H9 (cell line): Measurements from ENCODE around the gene IP6K3. TPM values are rescaled to one million over a fixed set of nuclear protein-coding genes. Genes with fewer than 3 reads are reported as not detected.

Experiments used
- DNase-seq: peaks from one replicate; pipeline ENCODE4 v3.0.0-alpha.2; 2017
- H2AFZ ChIP-seq: one replicate; pipeline ENCODE4 v1.6.1; 2013; ENCODE audit warnings: mild to moderate bottlenecking, low read length, control low read depth, moderate library complexity
- H2AK5ac ChIP-seq: 2 replicates; pipeline ENCODE4 v1.6.1; 2013; ENCODE audit warnings: low read length, control low read depth, mixed read lengths; ENCODE audit not compliant: insufficient read length
- H2BK120ac ChIP-seq: one replicate; pipeline ENCODE4 v1.6.1; 2013; ENCODE audit warnings: low read depth, mild to moderate bottlenecking, low read length, control low read depth, inconsistent platforms; ENCODE audit not compliant: poor library complexity, severe bottlenecking
- H2BK12ac ChIP-seq: 2 replicates; pipeline ENCODE4 v1.6.1; 2013; ENCODE audit warnings: low read length, control low read depth, mixed read lengths, low read depth; ENCODE audit not compliant: insufficient read length
- H2BK15ac ChIP-seq: 2 replicates; pipeline ENCODE4 v1.6.1; 2013; ENCODE audit warnings: low read depth, low read length, control low read depth
- H2BK20ac ChIP-seq: one replicate; pipeline ENCODE4 v1.6.1; 2013; ENCODE audit warnings: low read depth, mild to moderate bottlenecking, low read length, control low read depth, inconsistent platforms; ENCODE audit not compliant: poor library complexity, severe bottlenecking
- H2BK5ac ChIP-seq: 2 replicates; pipeline ENCODE4 v1.6.1; 2013; ENCODE audit warnings: low read length, control low read depth, mixed read lengths; ENCODE audit not compliant: insufficient read length
- H3K14ac ChIP-seq: 2 replicates; pipeline ENCODE4 v1.6.1; 2013; ENCODE audit warnings: low read length, control low read depth; ENCODE audit not compliant: insufficient read depth
- H3K18ac ChIP-seq: 2 replicates; pipeline ENCODE4 v1.6.1; 2013; ENCODE audit warnings: low read depth, mild to moderate bottlenecking, mixed read lengths, low read length, control low read depth; ENCODE audit not compliant: insufficient read length
- H3K23ac ChIP-seq: 2 replicates; pipeline ENCODE4 v1.6.1; 2013; ENCODE audit warnings: low read length, control low read depth, mixed read lengths, low read depth; ENCODE audit not compliant: insufficient read length
- H3K23me2 ChIP-seq: 2 replicates; pipeline ENCODE4 v1.6.1; 2013; ENCODE audit warnings: low read depth, mild to moderate bottlenecking, mixed read lengths, low read length, control low read depth; ENCODE audit not compliant: insufficient read length, poor library complexity, severe bottlenecking
- H3K27ac ChIP-seq: 2 replicates; pipeline ENCODE4 v1.5.1; 2013; ENCODE audit warnings: low read length, control low read depth, mixed read lengths, low read depth; ENCODE audit not compliant: insufficient read length
- H3K27me3 ChIP-seq: 2 replicates; pipeline ENCODE4 v1.6.1; 2013; ENCODE audit warnings: low read length, control low read depth, inconsistent platforms; ENCODE audit not compliant: insufficient read depth
- H3K4ac ChIP-seq: 2 replicates; pipeline ENCODE4 v1.6.1; 2013; ENCODE audit warnings: low read depth, mild to moderate bottlenecking, control low read depth, inconsistent platforms, low read length, moderate library complexity
- H3K4me1 ChIP-seq: 2 replicates; pipeline ENCODE4 v1.6.1; 2013; ENCODE audit warnings: low read length, control low read depth, inconsistent platforms; ENCODE audit not compliant: insufficient read depth
- H3K4me2 ChIP-seq: 2 replicates; pipeline ENCODE4 v1.6.1; 2013; ENCODE audit warnings: low read length, control low read depth, mixed read lengths; ENCODE audit not compliant: insufficient read length, insufficient read depth
- H3K56ac ChIP-seq: 2 replicates; pipeline ENCODE4 v1.6.1; 2013; ENCODE audit warnings: low read depth, mild to moderate bottlenecking, mixed read lengths, low read length, control low read depth; ENCODE audit not compliant: insufficient read length
- H3K79me1 ChIP-seq: 2 replicates; pipeline ENCODE4 v1.6.1; 2013; ENCODE audit warnings: low read depth, mild to moderate bottlenecking, moderate library complexity, low read length, control low read depth, inconsistent platforms; ENCODE audit not compliant: insufficient read depth, poor library complexity, severe bottlenecking
- H3K79me2 ChIP-seq: 2 replicates; pipeline ENCODE4 v1.6.1; 2013; ENCODE audit warnings: low read length, control low read depth, inconsistent platforms; ENCODE audit not compliant: insufficient read depth
- H3K9ac ChIP-seq: 2 replicates; pipeline ENCODE4 v1.6.1; 2013; ENCODE audit warnings: low read length, control low read depth, mixed read lengths; ENCODE audit not compliant: insufficient read length; ENCODE audit errors: extremely low read depth
- H3K9me3 ChIP-seq: one replicate; pipeline ENCODE4 v1.6.1; 2013; ENCODE audit warnings: low read depth, low read length, inconsistent platforms; ENCODE audit not compliant: control insufficient read depth
- H3T11ph ChIP-seq: one replicate; pipeline ENCODE4 v1.6.1; 2013; ENCODE audit warnings: mild to moderate bottlenecking, low read length, control low read depth, inconsistent platforms
- H4K20me1 ChIP-seq: one replicate; pipeline ENCODE4 v1.6.1; 2013; ENCODE audit not compliant: control insufficient read depth, insufficient read length, insufficient read depth
- H4K5ac ChIP-seq: 2 replicates; pipeline ENCODE4 v1.6.1; 2013; ENCODE audit warnings: low read depth, mild to moderate bottlenecking, mixed read lengths, low read length, control low read depth; ENCODE audit not compliant: insufficient read length
- H4K8ac ChIP-seq: replicated peaks from 2 replicates; pipeline ENCODE4 v1.6.1; 2013; ENCODE audit warnings: low read length, control low read depth, mixed read lengths, low read depth; ENCODE audit not compliant: insufficient read length
- H4K91ac ChIP-seq: 2 replicates; pipeline ENCODE4 v1.6.1; 2013; ENCODE audit warnings: low read depth, mild to moderate bottlenecking, moderate library complexity, mixed read lengths, low read length, control low read depth; ENCODE audit not compliant: insufficient read length
- H3K27ac Mint-ChIP-seq, 3 experiments: 2 replicates in 2 of 3; 3 replicates in 1 of 3; pipeline ENCODE4 v1.8.0; 2020 to 2021; ENCODE audit warnings: mixed read lengths in 3 of 3, mild to moderate bottlenecking in 1 of 3, moderate library complexity in 1 of 3
- H3K27me3 Mint-ChIP-seq: 2 replicates; pipeline ENCODE4 v1.8.0; 2021; ENCODE audit warnings: low read depth, mild to moderate bottlenecking, moderate library complexity, mixed read lengths
- H3K36me3 Mint-ChIP-seq, 3 experiments: 2 replicates in 2 of 3; 3 replicates in 1 of 3; pipeline ENCODE4 v1.8.0; 2020 to 2021; ENCODE audit warnings: low read depth in 3 of 3, mixed read lengths in 3 of 3; ENCODE audit not compliant: insufficient read depth in 1 of 3
- H3K4me1 Mint-ChIP-seq, 2 experiments: 2 replicates each; pipeline ENCODE4 v1.8.0; 2020; ENCODE audit warnings: mixed read lengths in 2 of 2
- H3K4me3 Mint-ChIP-seq, 2 experiments: 2 replicates in 1 of 2; 3 replicates in 1 of 2; pipeline ENCODE4 v1.8.0; 2020 to 2021; ENCODE audit warnings: mild to moderate bottlenecking in 2 of 2, mixed read lengths in 2 of 2, moderate library complexity in 1 of 2
- H3K9me3 Mint-ChIP-seq, 2 experiments: 2 replicates in 1 of 2; 3 replicates in 1 of 2; pipeline ENCODE4 v1.8.0; 2020; ENCODE audit warnings: mild to moderate bottlenecking in 2 of 2, mixed read lengths in 2 of 2, moderate library complexity in 1 of 2
- CTCF ChIP-seq: fragments of 200-600 bp; sonication (generic); conservative IDR thresholded peaks from 3 replicates; pipeline ENCODE4 v1.8.0; 2021; ENCODE audit warnings: antibody characterized with exemption, mild to moderate bottlenecking
- WGBS: extraction: QIAGEN DNeasy Blood & Tissue Kit; methylation state at CpG from one replicate; pipeline ENCODE4 v1.1.7; 2013; ENCODE audit warnings: missing lambda C conversion rate, low lambda C conversion rate, mixed read lengths; ENCODE audit not compliant: insufficient read length; ENCODE audit errors: extremely low coverage; 5-methylcytosine and 5-hydroxymethylcytosine counted together
- total RNA-seq: library from RNA; stranded (reverse); gene quantifications from 2 replicates; pipeline ENCODE4 v1.2.1, GENCODE V29; 2021

IP6K3 gene
- total RNA-seq, 1 experiment from 2014 or later: 0.46 TPM

DNA sequence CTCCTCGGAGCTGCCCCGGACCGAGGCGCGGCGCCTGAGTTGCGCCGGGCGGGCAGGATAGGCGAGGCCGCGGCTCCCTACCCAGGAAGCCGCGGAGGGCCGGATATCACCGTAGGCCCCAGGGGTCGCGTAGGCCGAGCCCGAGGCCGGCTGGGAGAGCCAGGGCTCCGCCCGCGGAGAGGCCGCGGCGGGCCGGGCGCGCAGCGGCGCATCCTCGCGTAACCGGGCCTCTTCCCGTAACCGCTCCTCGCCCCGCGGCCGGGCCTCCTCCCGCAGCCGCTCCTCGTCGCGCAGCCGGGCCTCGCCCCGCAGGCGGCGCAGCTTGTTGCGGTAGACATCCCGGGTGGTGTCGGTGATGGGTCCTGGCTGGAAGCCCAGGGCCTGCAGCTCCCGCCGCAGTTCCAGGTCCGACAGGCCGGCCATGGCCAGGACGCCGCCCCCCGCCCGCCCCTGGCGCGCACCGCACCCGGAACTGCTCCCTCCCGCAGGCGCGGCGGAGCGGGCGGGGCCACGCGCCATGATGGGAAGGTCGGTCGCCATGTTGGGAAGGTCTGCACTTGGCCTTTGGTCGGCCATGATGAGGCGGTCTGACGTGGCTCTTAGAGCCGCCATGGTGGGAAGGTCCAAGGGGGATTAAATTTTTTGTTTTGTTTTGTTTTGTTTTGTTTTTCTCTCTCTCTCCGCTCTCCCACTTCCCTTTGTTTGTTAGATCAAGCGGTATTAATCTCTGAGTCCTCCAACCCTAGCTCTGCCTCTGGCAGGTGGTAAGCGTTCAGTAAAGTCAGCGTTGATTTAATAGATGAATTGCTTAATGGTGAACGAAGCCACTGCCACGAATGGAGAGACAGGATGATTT lies 42.2 kb upstream of the IP6K3 start, which contains the start of gene LEMD2:
LEMD2 (minus strand) TSS at position 437 of the 856 bp plus-strand sequence; CDS start at position 423, 14 bp downstream.
- peaks cover 8% of the 10 kb centered on the region for H3K23me2 ChIP-seq
- no peak within 1 kb of the TSS for H2BK20ac ChIP-seq
- H3K56ac ChIP-seq: no peak within 1 kb of the TSS
- H2BK12ac ChIP-seq: no peak within 1 kb of the TSS
- no peak within 1 kb of the TSS for H3K27ac ChIP-seq
- no peaks in the 10 kb centered on the region for H3K9me3 ChIP-seq
- peaks cover 8 to 21% (median 20%) of the 10 kb centered on the region in 3 experiments; a peak in 6 of 7 replicates for H3K36me3 Mint-ChIP-seq
- peaks cover 9% of the 10 kb centered on the region; the same call in 1 of the 2 replicates for H3K79me2 ChIP-seq
- peaks cover 20% of the 10 kb centered on the region; the same call in 1 of the 2 replicates for H3K4me1 ChIP-seq
- H2BK120ac ChIP-seq: no peak within 1 kb of the TSS
- no peaks in the 10 kb centered on the region for H3K9me3 Mint-ChIP-seq
- peak within 1 kb of the TSS; percentile 65 for H3K4me2 ChIP-seq
- peaks cover under 1% of the 10 kb centered on the region for H3K79me1 ChIP-seq
- DNase-seq: peak; percentile 93
- peak within 1 kb of the TSS; percentile 80 for H3K14ac ChIP-seq
- H3K18ac ChIP-seq: no peak within 1 kb of the TSS
- no peak within 1 kb of the TSS for H3T11ph ChIP-seq
- H3K27ac Mint-ChIP-seq: peak within 1 kb of the TSS; percentile 71 to 98 (median 95)
- H3K4ac ChIP-seq: no peak within 1 kb of the TSS
- H2BK15ac ChIP-seq: no peak within 1 kb of the TSS
- H4K8ac ChIP-seq: no peak within 1 kb of the TSS
- H4K5ac ChIP-seq: no peak within 1 kb of the TSS
- H4K91ac ChIP-seq: no peak within 1 kb of the TSS
- no peak within 1 kb of the TSS for H3K23ac ChIP-seq
- peak within 1 kb of the TSS; percentile 84 for H3K9ac ChIP-seq
- no peaks in the 10 kb centered on the region for H4K20me1 ChIP-seq
- H2AFZ ChIP-seq: no peak within 1 kb of the TSS
- no peak for TF ChIP-seq CTCF
- no peaks in the 10 kb centered on the region; the same call in 1 of the 2 replicates for H3K27me3 Mint-ChIP-seq
- peaks cover 80 to 84% of the 10 kb centered on the region in 2 experiments for H3K4me1 Mint-ChIP-seq
- H2AK5ac ChIP-seq: no peak within 1 kb of the TSS
- no CpG with 5 or more reads among the region's 86 CpGs for WGBS
- no peak within 1 kb of the TSS for H2BK5ac ChIP-seq
- no peaks in the 10 kb centered on the region for H3K27me3 ChIP-seq
- H3K4me3 Mint-ChIP-seq: peak within 1 kb of the TSS; percentile 85 to 87
